Common myeloid progenitor, CD34-positive (primary cell): ENCODE data around the gene MREG.

Source experiments
- CTCF ChIA-PET: fragments of 350-600 bp; sonication (Branson Sonifier 250); formaldehyde crosslinking; loops from one replicate; lab custom pipeline; 2021; ENCODE audit warnings: antibody characterized with exemption; lab: Charles Lee
- POLR2A ChIA-PET: fragments of 350-600 bp; sonication (Branson Sonifier 250); formaldehyde crosslinking; loops from one replicate; lab custom pipeline; 2021; ENCODE audit warnings: antibody characterized with exemption; lab: Charles Lee
- DNase-seq, 3 donors: peaks; one replicate each; pipeline versions ENCODE4 v3.0.0 to v3.0.0-alpha.2; 2013
- H3K27ac ChIP-seq, 2 experiments: 1 replicate in 1 of 2; 2 replicates in 1 of 2; pipeline ENCODE4 v1.7.0; 2013; ENCODE audit warnings: inconsistent platforms in 2 of 2, low read length in 2 of 2, mild to moderate bottlenecking in 2 of 2, low read depth in 1 of 2, moderate library complexity in 1 of 2; ENCODE audit not compliant: severe bottlenecking in 2 of 2, insufficient read depth in 1 of 2, poor library complexity in 1 of 2
- H3K27me3 ChIP-seq, 5 experiments: replicated peaks in 2 of 5; 1 replicate in 3 of 5; 2 replicates in 2 of 5; pipeline versions ENCODE4 v1.6.1 to v1.7.0; 2013; ENCODE audit warnings: low read length in 4 of 5, mild to moderate bottlenecking in 2 of 5, moderate library complexity in 2 of 5, inconsistent platforms in 1 of 5; ENCODE audit not compliant: insufficient read depth in 5 of 5, control insufficient read depth in 4 of 5
- H3K36me3 ChIP-seq, 4 experiments: 1 replicate in 2 of 4; 2 replicates in 2 of 4; pipeline versions ENCODE4 v1.6.1 to v1.7.0; 2013; ENCODE audit warnings: low read length in 3 of 4, control low read depth in 1 of 4, mild to moderate bottlenecking in 1 of 4; ENCODE audit not compliant: control insufficient read depth in 4 of 4, insufficient read depth in 4 of 4
- H3K4me1 ChIP-seq, 4 experiments: 1 replicate in 3 of 4; 2 replicates in 1 of 4; pipeline versions ENCODE4 v1.6.1 to v1.7.1; 2013; ENCODE audit warnings: low read length in 3 of 4, mild to moderate bottlenecking in 3 of 4, control low read depth in 1 of 4, inconsistent platforms in 1 of 4, moderate library complexity in 1 of 4; ENCODE audit not compliant: control insufficient read depth in 4 of 4, insufficient read depth in 4 of 4; ENCODE audit errors: control extremely low read depth in 1 of 4
- H3K4me3 ChIP-seq, 7 experiments: 1 replicate in 4 of 7; 2 replicates in 3 of 7; pipeline versions ENCODE4 v1.5.1 to v1.7.0; 2013; ENCODE audit warnings: mild to moderate bottlenecking in 7 of 7, low read length in 6 of 7, moderate library complexity in 6 of 7, inconsistent platforms in 2 of 7, low read depth in 2 of 7, control low read depth in 1 of 7; ENCODE audit not compliant: insufficient read depth in 4 of 7, control insufficient read depth in 1 of 7; ENCODE audit errors: extremely low read depth in 1 of 7
- H3K9me3 ChIP-seq, 5 experiments: 1 replicate in 4 of 5; 2 replicates in 1 of 5; pipeline versions ENCODE4 v1.6.1 to v1.7.1; 2013; ENCODE audit warnings: low read length in 4 of 5, mild to moderate bottlenecking in 2 of 5, inconsistent platforms in 1 of 5, low read depth in 1 of 5, moderate library complexity in 1 of 5; ENCODE audit not compliant: control insufficient read depth in 4 of 5, insufficient read depth in 2 of 5; ENCODE audit errors: control extremely low read depth in 1 of 5
- WGBS: methylation state at CpG from one replicate; pipeline ENCODE4 v1.1.5; 2013; ENCODE audit not compliant: insufficient coverage; 5-methylcytosine and 5-hydroxymethylcytosine counted together

MREG gene

GRCh38 chr2:215946586-215946985, 66.8 kb downstream of the MREG start:
- whole genome bisulfite sequencing: 100% methylated on average over 1 of the region's 3 CpGs
- Histone ChIP-seq H3K27me3 (no peaks in the 10 kb centered on the region), H3K4me3 (no peak overlapping the region), H3K4me1 (no peaks in the 10 kb centered on the region), H3K9me3 (no peaks in the 10 kb centered on the region), H3K27ac (no peak overlapping the region), H3K36me3 (peaks cover 0 to 34% (median 16%) of the 10 kb centered on the region in 4 experiments)
- ChIA-PET POLR2A (interaction anchor here (0.5 kb wide), 1 partner anchor 13 kb away, joined by 3 read pairs; no protein-coding TSS in a partner anchor), CTCF (interaction anchor here (1.1 to 9.6 kb wide), 2 partner anchors 75 to 112 kb away, joined by 3 to 184 read pairs; no protein-coding TSS in a partner anchor)
- no peak for DNase-seq

- H3K27me3 ChIP-seq: no peaks in the 10 kb centered on the region
- H3K36me3 ChIP-seq: peaks cover 0 to 42% (median 22%) of the 10 kb centered on the region in 4 experiments
- no peak overlapping the region for H3K4me3 ChIP-seq
- H3K27ac ChIP-seq: no peak overlapping the region
- H3K9me3 ChIP-seq: no peaks in the 10 kb centered on the region
- ChIA-PET CTCF (interaction anchor here (1.5 to 1.7 kb wide), 2 partner anchors 12 to 75 kb away, joined by 3 to 7 read pairs; no protein-coding TSS in a partner anchor), POLR2A (no interaction called here)
- DNase-seq: no peak
- WGBS: 100% methylated on average over 1 of the region's 3 CpGs
- H3K4me1 ChIP-seq: no peaks in the 10 kb centered on the region
Measured at GRCh38 chr2:215942194-215942593, 71.2 kb downstream of the MREG start.

GRCh38 chr2:215941726-215942125, 71.6 kb downstream of the MREG start:
- no peak for DNase-seq
- 88% methylated on average over 1 of the region's 1 CpG for WGBS
- no peaks in the 10 kb centered on the region for H3K4me1 ChIP-seq
- no peaks in the 10 kb centered on the region for H3K27me3 ChIP-seq
- POLR2A ChIA-PET: no interaction called here
- no peak overlapping the region for H3K4me3 ChIP-seq
- H3K27ac ChIP-seq: no peak overlapping the region
- CTCF ChIA-PET: interaction anchor here (0.8 to 1.7 kb wide), 3 partner anchors 8 to 75 kb away, joined by 3 to 7 read pairs (median 3); no protein-coding TSS in a partner anchor
- H3K36me3 ChIP-seq: peaks cover 0 to 42% (median 22%) of the 10 kb centered on the region in 4 experiments
- no peaks in the 10 kb centered on the region for H3K9me3 ChIP-seq

GRCh38 chr2:215940645-215941184, 72.6 kb downstream of the MREG start:
- no peaks in the 10 kb centered on the region for H3K9me3 ChIP-seq
- H3K36me3 ChIP-seq: peaks cover 0 to 39% (median 19%) of the 10 kb centered on the region in 4 experiments
- no peak overlapping the region for H3K27ac ChIP-seq
- H3K4me3 ChIP-seq: no peak overlapping the region
- DNase-seq: no peak
- no peaks in the 10 kb centered on the region for H3K4me1 ChIP-seq
- no peaks in the 10 kb centered on the region for H3K27me3 ChIP-seq
- 93% methylated on average over 3 of the region's 6 CpGs for WGBS
- POLR2A ChIA-PET: no interaction called here
- CTCF ChIA-PET: interaction anchor here (1.5 kb wide), 1 partner anchor 76 kb away, joined by 3 read pairs; no protein-coding TSS in a partner anchor

- DNase-seq: no peak
- 100% methylated on average over 1 of the region's 3 CpGs for WGBS
- ChIA-PET POLR2A (no interaction called here), CTCF (interaction anchor here (0.6 kb wide), 2 partner anchors 188 to 979 kb away, joined by 3 to 4 read pairs; no protein-coding TSS in a partner anchor)
- Histone ChIP-seq H3K4me3 (no peak overlapping the region), H3K27ac (no peak overlapping the region), H3K9me3 (no peaks in the 10 kb centered on the region), H3K27me3 (no peaks in the 10 kb centered on the region), H3K36me3 (peaks cover 0 to 15% (median 8%) of the 10 kb centered on the region in 4 experiments), H3K4me1 (no peaks in the 10 kb centered on the region)
Measured at GRCh38 chr2:215937190-215937589, 76.2 kb downstream of the MREG start.

- Histone ChIP-seq H3K27ac (no peak overlapping the region), H3K4me3 (no peak overlapping the region), H3K27me3 (no peaks in the 10 kb centered on the region), H3K4me1 (peaks cover 0 to 8% (median 3%) of the 10 kb centered on the region in 4 experiments), H3K9me3 (no peaks in the 10 kb centered on the region), H3K36me3 (no peaks in the 10 kb centered on the region)
- ChIA-PET POLR2A (no interaction called here), CTCF (interaction anchor here (0.9 to 3.2 kb wide), 3 partner anchors 12 to 486 kb away, joined by 3 to 16 read pairs (median 3); no protein-coding TSS in a partner anchor)
- no peak for DNase-seq
- no CpG with 5 or more reads among the region's 3 CpGs for WGBS
Measured at GRCh38 chr2:215933151-215933550, 80.2 kb downstream of the MREG start.

GRCh38 chr2:215931256-215931903, 82.0 kb downstream of the MREG start:
- Histone ChIP-seq H3K36me3 (no peaks in the 10 kb centered on the region), H3K4me3 (no peak overlapping the region), H3K27ac (no peak overlapping the region), H3K27me3 (no peaks in the 10 kb centered on the region), H3K4me1 (peaks cover 0 to 8% (median 3%) of the 10 kb centered on the region in 4 experiments), H3K9me3 (no peaks in the 10 kb centered on the region)
- CTCF ChIA-PET: interaction anchor here (0.6 to 3.2 kb wide), 12 partner anchors 8 to 726 kb away, joined by 3 to 16 read pairs (median 3); no protein-coding TSS in a partner anchor
- WGBS: 4% methylated on average over 7 of the region's 8 CpGs
- POLR2A ChIA-PET: no interaction called here
- peak; percentile 62 to 79 (median 72) for DNase-seq
